HepG2 (cell line): ENCODE data around the gene C10orf90. TPM values are rescaled to one million over a fixed set of nuclear protein-coding genes. Genes with fewer than 3 reads are reported as not detected.

Experiments
- ARNT2 ChIP-seq: sonication (generic); formaldehyde crosslinking; IDR thresholded peaks from 2 replicates; pipeline ENCODE4 v1.8.0; 2022; ENCODE audit warnings: mild to moderate bottlenecking, low read depth, missing genetic modification reagents, moderate library complexity
- DMTF1 ChIP-seq: sonication (generic); formaldehyde crosslinking; IDR thresholded peaks from 2 replicates; pipeline ENCODE4 v1.4.0; 2020; ENCODE audit warnings: mild to moderate bottlenecking, missing genetic modification reagents
- EZH2 ChIP-seq: conservative IDR thresholded peaks from 2 replicates; pipeline ENCODE4 v1.6.1; 2012; ENCODE audit warnings: mild to moderate bottlenecking, low read depth, low read length, moderate library complexity
- MAFK ChIP-seq, 2 experiments: IDR thresholded peaks in 1 of 2; conservative IDR thresholded peaks in 1 of 2; 2 replicates each; pipeline ENCODE4 v1.6.1; 2011; ENCODE audit warnings: improper control_type of control experiment in 2 of 2, low read length in 2 of 2
- MATR3 ChIP-seq: sonication (generic); formaldehyde crosslinking; IDR thresholded peaks from 2 replicates; pipeline ENCODE4 v1.4.0; 2020; ENCODE audit warnings: missing genetic modification reagents
- TARDBP ChIP-seq: sonication (generic); formaldehyde crosslinking; IDR thresholded peaks from 2 replicates; pipeline ENCODE4 v1.8.0; 2022; ENCODE audit warnings: mild to moderate bottlenecking, missing genetic modification reagents
- TEF ChIP-seq: sonication (generic); formaldehyde crosslinking; IDR thresholded peaks from 2 replicates; pipeline ENCODE4 v1.5.0; 2020; ENCODE audit warnings: missing genetic modification reagents
- ZC3H13 ChIP-seq: sonication (generic); formaldehyde crosslinking; IDR thresholded peaks from 2 replicates; pipeline ENCODE4 v1.8.1; 2023; ENCODE audit warnings: mild to moderate bottlenecking, missing genetic modification reagents, moderate library complexity
- ZNF101 ChIP-seq: sonication (generic); formaldehyde crosslinking; IDR thresholded peaks from 2 replicates; pipeline ENCODE4 v1.4.0; 2020; ENCODE audit warnings: mild to moderate bottlenecking, low read depth, missing genetic modification reagents, borderline replicate concordance
- ZNF121 ChIP-seq: sonication (generic); formaldehyde crosslinking; IDR thresholded peaks from 2 replicates; pipeline ENCODE4 v1.5.0; 2020; ENCODE audit warnings: mild to moderate bottlenecking, missing genetic modification reagents
- ZNF232 ChIP-seq: sonication (generic); formaldehyde crosslinking; IDR thresholded peaks from 2 replicates; pipeline ENCODE4 v1.4.0; 2020; ENCODE audit warnings: missing genetic modification reagents, borderline replicate concordance
- ZNF382 ChIP-seq: sonication (generic); formaldehyde crosslinking; IDR thresholded peaks from 2 replicates; pipeline ENCODE4 v1.5.0; 2020; ENCODE audit warnings: missing genetic modification reagents, mild to moderate bottlenecking, borderline replicate concordance
- ZNF614 ChIP-seq: IDR thresholded peaks from 2 replicates; pipeline ENCODE4 v1.6.1; 2018; ENCODE audit warnings: missing biosample characterization, missing genetic modification reagents, inconsistent platforms, borderline replicate concordance
- polyA plus RNA-seq, 8 experiments: library from polyadenylated mRNA; depleted of rRNA in 3 of 8; stranded (reverse) in 7 of 8; unstranded in 1 of 8; fragments of >200 nt; fragmentation: Illumina TruSeq in 4 of 8; extraction: Trizol in 4 of 8; gene quantifications; 2 replicates each; pipeline versions ENCODE4 v1.2.1 to v1.2.3, GENCODE V29; 2011 to 2016; ENCODE audit warnings: low read depth in 4 of 8, missing spikeins in 1 of 8, mixed read lengths in 1 of 8; ENCODE audit not compliant: insufficient read depth in 1 of 8
- total RNA-seq, 5 experiments: library from RNA; depleted of rRNA; stranded (reverse); fragments of >200 nt; fragmentation: Illumina TruSeq; extraction: Trizol; gene quantifications; 2 replicates each; pipeline ENCODE4 v1.2.3, GENCODE V29; 2016; ENCODE audit warnings: low read depth in 1 of 5
- TF ChIP-seq, protein P1 (sequence below): sonication (generic); formaldehyde crosslinking; IDR thresholded peaks from 2 replicates; pipeline ENCODE4 v1.5.1; 2020; ENCODE audit warnings: missing genetic modification reagents, mild to moderate bottlenecking, borderline replicate concordance

The C10orf90 gene
- total and polyA plus RNA-seq, 2 of the 13 experiments (the other 11 are each of a cell fraction or from before 2014, with no cell fraction given): not detected

GRCh38 chr10:126665207-126665606 is 5.3 kb downstream of the C10orf90 start (continued):
- TF ChIP-seq ZNF101 (no peak), EZH2 (no peak), TARDBP (CRISPR knock-in tag) (no peak), ZC3H13 (CRISPR knock-in tag) (no peak), ZNF382 (CRISPR knock-in tag) (no peak), TEF (no peak), DMTF1 (CRISPR knock-in tag) (no peak), ZNF614 (CRISPR knock-in tag) (no peak), ZNF121 (CRISPR knock-in tag) (no peak), MAFK (conservative IDR thresholded peaks at IDR 0.05 in 1 of 2, IDR thresholded peaks at IDR 0.05 in 1 of 2; ENCODE audit: low read length in 2 of 2) (no peak), ARNT2 (CRISPR knock-in tag) (no peak), MATR3 (CRISPR knock-in tag) (no peak), ZNF232 (CRISPR knock-in tag) (no peak)
- TF ChIP-seq, protein P1, sequence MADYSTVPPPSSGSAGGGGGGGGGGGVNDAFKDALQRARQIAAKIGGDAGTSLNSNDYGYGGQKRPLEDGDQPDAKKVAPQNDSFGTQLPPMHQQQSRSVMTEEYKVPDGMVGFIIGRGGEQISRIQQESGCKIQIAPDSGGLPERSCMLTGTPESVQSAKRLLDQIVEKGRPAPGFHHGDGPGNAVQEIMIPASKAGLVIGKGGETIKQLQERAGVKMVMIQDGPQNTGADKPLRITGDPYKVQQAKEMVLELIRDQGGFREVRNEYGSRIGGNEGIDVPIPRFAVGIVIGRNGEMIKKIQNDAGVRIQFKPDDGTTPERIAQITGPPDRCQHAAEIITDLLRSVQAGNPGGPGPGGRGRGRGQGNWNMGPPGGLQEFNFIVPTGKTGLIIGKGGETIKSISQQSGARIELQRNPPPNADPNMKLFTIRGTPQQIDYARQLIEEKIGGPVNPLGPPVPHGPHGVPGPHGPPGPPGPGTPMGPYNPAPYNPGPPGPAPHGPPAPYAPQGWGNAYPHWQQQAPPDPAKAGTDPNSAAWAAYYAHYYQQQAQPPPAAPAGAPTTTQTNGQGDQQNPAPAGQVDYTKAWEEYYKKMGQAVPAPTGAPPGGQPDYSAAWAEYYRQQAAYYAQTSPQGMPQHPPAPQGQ: no peak
